ENCODE data around the gene CTAG2.
"Not testable (repeated sequence)": the region's sequence is repeated elsewhere in the genome, so short reads cannot be mapped to it uniquely, and the experiment has no call there.

- not testable (repeated sequence) for TF ChIP-seq CTCF (conservative IDR thresholded peaks at IDR 0.05; ENCODE audit: low read length); EZH2phosphoT487 (IDR thresholded peaks at IDR 0.05; ENCODE audit: borderline replicate concordance, low read depth, low read length)
Measured at GRCh38 chrX:154645745-154646378, 7.5 kb downstream of the CTAG2 start.
